ENCODE measurements around the gene NPTX2.

The NPTX2 gene

DNA sequence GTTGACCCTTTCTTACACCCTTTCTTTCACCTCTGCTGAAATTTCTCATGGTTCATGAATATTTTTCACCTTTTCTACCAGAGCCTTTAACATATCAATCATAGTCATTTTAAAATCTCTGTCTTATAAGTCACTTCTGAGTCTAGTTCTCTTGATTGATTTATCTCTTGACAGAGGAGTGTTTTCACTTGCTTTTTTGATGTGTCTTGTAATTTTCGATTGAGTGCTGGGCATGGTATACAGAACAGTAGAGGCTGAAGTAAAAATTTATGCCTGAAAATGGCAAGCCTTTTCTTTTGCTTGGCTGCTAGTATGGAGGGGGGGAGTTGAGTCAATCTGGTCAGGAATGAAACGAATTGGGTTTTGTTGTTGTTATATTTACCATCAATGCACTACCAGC is 41.2 kb upstream of the NPTX2 start:
- no peak overlapping the region for H3K9ac ChIP-seq (ENCODE audit: low read length)

DNA sequence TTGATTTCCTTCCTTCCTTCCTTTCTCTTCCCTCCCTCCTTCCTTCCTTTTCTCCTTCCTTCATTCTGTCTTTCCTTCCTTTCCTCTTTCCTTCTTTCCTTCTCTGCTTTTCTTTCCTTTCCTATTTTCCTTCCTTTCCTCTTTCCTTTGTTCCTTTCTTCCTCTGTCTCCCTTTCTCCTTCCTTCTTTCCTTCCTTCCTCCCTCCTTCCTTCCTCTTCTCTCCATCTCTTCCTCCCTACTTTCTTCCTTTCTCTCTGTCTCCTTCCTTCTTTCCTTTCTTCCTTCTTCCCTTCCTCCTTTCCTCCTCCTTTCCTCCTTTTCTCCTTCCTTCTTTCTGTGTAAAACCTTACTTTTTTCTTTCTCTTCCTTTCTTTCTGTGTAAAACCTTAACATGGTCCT is 32.3 kb upstream of the NPTX2 start:
- H3K27ac ChIP-seq (ENCODE audit: low read length): no peak overlapping the region
- no peaks in the 10 kb centered on the region for H3K9me3 ChIP-seq (ENCODE audit: insufficient read depth, low read length)
- no peaks in the 10 kb centered on the region for H3K79me2 ChIP-seq (ENCODE audit: low read length)
- peaks cover 4% of the 10 kb centered on the region; the same call in 1 of the 2 replicates for H3K27me3 ChIP-seq (ENCODE audit: low read depth, low read length)
- no peak overlapping the region for H3K4me3 ChIP-seq (ENCODE audit: low read length)
- H3K4me2 ChIP-seq (ENCODE audit: low read length): no peak overlapping the region
- TF ChIP-seq, protein P1, sequence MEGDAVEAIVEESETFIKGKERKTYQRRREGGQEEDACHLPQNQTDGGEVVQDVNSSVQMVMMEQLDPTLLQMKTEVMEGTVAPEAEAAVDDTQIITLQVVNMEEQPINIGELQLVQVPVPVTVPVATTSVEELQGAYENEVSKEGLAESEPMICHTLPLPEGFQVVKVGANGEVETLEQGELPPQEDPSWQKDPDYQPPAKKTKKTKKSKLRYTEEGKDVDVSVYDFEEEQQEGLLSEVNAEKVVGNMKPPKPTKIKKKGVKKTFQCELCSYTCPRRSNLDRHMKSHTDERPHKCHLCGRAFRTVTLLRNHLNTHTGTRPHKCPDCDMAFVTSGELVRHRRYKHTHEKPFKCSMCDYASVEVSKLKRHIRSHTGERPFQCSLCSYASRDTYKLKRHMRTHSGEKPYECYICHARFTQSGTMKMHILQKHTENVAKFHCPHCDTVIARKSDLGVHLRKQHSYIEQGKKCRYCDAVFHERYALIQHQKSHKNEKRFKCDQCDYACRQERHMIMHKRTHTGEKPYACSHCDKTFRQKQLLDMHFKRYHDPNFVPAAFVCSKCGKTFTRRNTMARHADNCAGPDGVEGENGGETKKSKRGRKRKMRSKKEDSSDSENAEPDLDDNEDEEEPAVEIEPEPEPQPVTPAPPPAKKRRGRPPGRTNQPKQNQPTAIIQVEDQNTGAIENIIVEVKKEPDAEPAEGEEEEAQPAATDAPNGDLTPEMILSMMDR (IDR thresholded peaks at IDR 0.05; ENCODE audit: low read depth, low read length): no peak
- no peak for TF ChIP-seq EZH2phosphoT487 (IDR thresholded peaks at IDR 0.05; ENCODE audit: low read depth)
- no peaks in the 10 kb centered on the region for H3K4me1 ChIP-seq (ENCODE audit: low read length)
- no peaks in the 10 kb centered on the region for H4K20me1 ChIP-seq (ENCODE audit: insufficient read depth, low read length)
- no peaks in the 10 kb centered on the region for H3K36me3 ChIP-seq (replicated peaks; ENCODE audit: low read depth, low read length)
- no peak overlapping the region for H2AFZ ChIP-seq (ENCODE audit: low read depth, low read length)
- H3K9ac ChIP-seq (ENCODE audit: low read length): no peak overlapping the region

More for the DNA sequence above, 41.2 kb upstream of the NPTX2 start:
- Histone ChIP-seq H3K79me2 (ENCODE audit: low read length) (no peaks in the 10 kb centered on the region), H3K36me3 (replicated peaks; ENCODE audit: low read depth, low read length) (no peaks in the 10 kb centered on the region), H3K27me3 (ENCODE audit: low read depth, low read length) (no peaks in the 10 kb centered on the region; the same call in 1 of the 2 replicates), H3K9me3 (ENCODE audit: insufficient read depth, low read length) (peaks cover 4% of the 10 kb centered on the region; the same call in 1 of the 2 replicates), H3K4me3 (ENCODE audit: low read length) (no peak overlapping the region), H4K20me1 (ENCODE audit: insufficient read depth, low read length) (no peaks in the 10 kb centered on the region), H2AFZ (ENCODE audit: low read depth, low read length) (no peak overlapping the region), H3K4me2 (ENCODE audit: low read length) (no peak overlapping the region), H3K4me1 (ENCODE audit: low read length) (no peaks in the 10 kb centered on the region), H3K27ac (ENCODE audit: low read length) (no peak overlapping the region)
- TF ChIP-seq, protein P1 (IDR thresholded peaks at IDR 0.05; ENCODE audit: low read depth, low read length): no peak
- no peak for TF ChIP-seq EZH2phosphoT487 (IDR thresholded peaks at IDR 0.05; ENCODE audit: low read depth)

DNA sequence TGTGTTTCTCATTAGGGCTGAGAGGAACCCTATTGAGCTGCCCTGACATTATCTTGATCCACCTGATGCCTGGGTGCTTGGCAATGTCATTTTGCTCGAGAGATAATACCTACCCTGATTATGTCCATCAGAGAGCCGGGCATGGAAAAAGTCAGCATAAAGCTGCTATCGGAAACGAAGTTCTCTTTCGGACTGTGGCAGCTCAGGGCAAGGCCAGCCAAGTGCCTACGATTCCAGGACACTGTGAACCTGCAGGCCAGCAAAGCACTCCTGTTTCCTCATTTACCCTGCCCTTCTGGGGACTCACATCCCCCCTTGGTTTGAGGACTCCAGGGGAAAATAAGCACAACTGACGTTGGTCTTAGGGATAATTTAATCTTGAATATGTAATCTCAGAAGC is 25.2 kb upstream of the NPTX2 start:
- no peaks in the 10 kb centered on the region for H3K79me2 ChIP-seq (ENCODE audit: low read length)
- H3K27me3 ChIP-seq (ENCODE audit: low read depth, low read length): peaks cover 6% of the 10 kb centered on the region; the same call in 1 of the 2 replicates
- no peaks in the 10 kb centered on the region for H4K20me1 ChIP-seq (ENCODE audit: insufficient read depth, low read length)
- H3K9me3 ChIP-seq (ENCODE audit: insufficient read depth, low read length): no peaks in the 10 kb centered on the region
- TF ChIP-seq, protein P1 (IDR thresholded peaks at IDR 0.05; ENCODE audit: low read depth, low read length): no peak
- TF ChIP-seq EZH2phosphoT487 (IDR thresholded peaks at IDR 0.05; ENCODE audit: low read depth): no peak
- no peak overlapping the region for H3K4me3 ChIP-seq (ENCODE audit: low read length)
- H3K9ac ChIP-seq (ENCODE audit: low read length): no peak overlapping the region
- H2AFZ ChIP-seq (ENCODE audit: low read depth, low read length): no peak overlapping the region
- no peaks in the 10 kb centered on the region for H3K36me3 ChIP-seq (replicated peaks; ENCODE audit: low read depth, low read length)
- no peak overlapping the region for H3K27ac ChIP-seq (ENCODE audit: low read length)
- no peaks in the 10 kb centered on the region for H3K4me1 ChIP-seq (ENCODE audit: low read length)
- H3K4me2 ChIP-seq (ENCODE audit: low read length): no peak overlapping the region

DNA sequence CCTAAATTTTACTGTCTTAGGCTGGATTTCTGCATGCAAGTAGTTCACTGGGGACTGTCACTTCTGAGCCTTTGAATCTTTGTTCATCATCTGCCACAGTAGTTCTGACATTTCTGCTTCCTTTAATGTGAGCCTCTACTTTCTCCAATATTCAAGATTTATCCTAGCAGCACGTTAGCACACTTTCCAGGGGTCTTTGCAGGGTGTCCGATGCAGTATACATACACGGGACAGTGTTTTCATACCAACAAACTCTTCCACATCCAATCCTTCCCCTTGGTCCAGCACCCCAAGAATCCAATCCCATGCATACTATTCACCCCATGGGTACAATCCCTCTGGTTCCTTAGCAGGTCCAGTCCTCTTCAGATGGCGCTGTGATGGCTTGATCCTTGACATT is 22.7 kb upstream of the NPTX2 start:
- H3K4me3 ChIP-seq (ENCODE audit: low read length): no peak overlapping the region
- no peaks in the 10 kb centered on the region for H3K36me3 ChIP-seq (replicated peaks; ENCODE audit: low read depth, low read length)
- no peaks in the 10 kb centered on the region for H4K20me1 ChIP-seq (ENCODE audit: insufficient read depth, low read length)
- no peak overlapping the region for H3K27ac ChIP-seq (ENCODE audit: low read length)
- no peaks in the 10 kb centered on the region for H3K79me2 ChIP-seq (ENCODE audit: low read length)
- no peak overlapping the region for H3K4me2 ChIP-seq (ENCODE audit: low read length)
- no peak overlapping the region for H3K9ac ChIP-seq (ENCODE audit: low read length)
- no peak overlapping the region for H2AFZ ChIP-seq (ENCODE audit: low read depth, low read length)
- H3K4me1 ChIP-seq (ENCODE audit: low read length): no peaks in the 10 kb centered on the region
- TF ChIP-seq EZH2phosphoT487 (IDR thresholded peaks at IDR 0.05; ENCODE audit: low read depth): no peak
- TF ChIP-seq, protein P1 (IDR thresholded peaks at IDR 0.05; ENCODE audit: low read depth, low read length): no peak
- no peaks in the 10 kb centered on the region for H3K9me3 ChIP-seq (ENCODE audit: insufficient read depth, low read length)
- H3K27me3 ChIP-seq (ENCODE audit: low read depth, low read length): peaks cover 6% of the 10 kb centered on the region; the same call in 1 of the 2 replicates
